ENCODE measurements around the gene BICRAL.

Gene BICRAL

GRCh38 chr6:42821341-42821668 is 39.5 kb downstream of the BICRAL start:
- DNase-seq (ENCODE audit: low read depth in 2 of 2), result no peak
- no peak overlapping the region for H3K4me3 ChIP-seq (replicated peaks in 1 of 2; ENCODE audit: low read depth in 2 of 2, low read length in 2 of 2)
- TF ChIP-seq, protein P1, sequence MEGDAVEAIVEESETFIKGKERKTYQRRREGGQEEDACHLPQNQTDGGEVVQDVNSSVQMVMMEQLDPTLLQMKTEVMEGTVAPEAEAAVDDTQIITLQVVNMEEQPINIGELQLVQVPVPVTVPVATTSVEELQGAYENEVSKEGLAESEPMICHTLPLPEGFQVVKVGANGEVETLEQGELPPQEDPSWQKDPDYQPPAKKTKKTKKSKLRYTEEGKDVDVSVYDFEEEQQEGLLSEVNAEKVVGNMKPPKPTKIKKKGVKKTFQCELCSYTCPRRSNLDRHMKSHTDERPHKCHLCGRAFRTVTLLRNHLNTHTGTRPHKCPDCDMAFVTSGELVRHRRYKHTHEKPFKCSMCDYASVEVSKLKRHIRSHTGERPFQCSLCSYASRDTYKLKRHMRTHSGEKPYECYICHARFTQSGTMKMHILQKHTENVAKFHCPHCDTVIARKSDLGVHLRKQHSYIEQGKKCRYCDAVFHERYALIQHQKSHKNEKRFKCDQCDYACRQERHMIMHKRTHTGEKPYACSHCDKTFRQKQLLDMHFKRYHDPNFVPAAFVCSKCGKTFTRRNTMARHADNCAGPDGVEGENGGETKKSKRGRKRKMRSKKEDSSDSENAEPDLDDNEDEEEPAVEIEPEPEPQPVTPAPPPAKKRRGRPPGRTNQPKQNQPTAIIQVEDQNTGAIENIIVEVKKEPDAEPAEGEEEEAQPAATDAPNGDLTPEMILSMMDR (IDR thresholded peaks at IDR 0.05; ENCODE audit: low read depth, low read length), result no peak

DNA sequence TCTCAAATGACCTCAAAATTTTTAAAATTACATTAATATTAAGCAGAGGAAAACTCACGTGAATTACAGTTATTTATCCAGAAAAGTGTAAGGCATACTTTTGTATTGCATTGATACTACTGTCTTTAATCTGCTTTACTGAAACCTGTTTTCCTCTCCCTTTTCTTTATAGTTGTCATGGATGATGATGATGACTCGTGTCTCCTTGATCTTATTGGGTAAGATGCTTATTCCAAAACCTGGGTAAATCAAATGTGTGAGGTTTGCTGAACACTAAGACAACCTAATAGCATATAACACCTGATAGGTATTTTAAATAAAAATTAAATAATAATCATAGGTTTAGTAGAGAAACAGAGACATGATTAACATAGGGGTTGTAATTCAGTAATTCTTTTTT is 40.0 kb downstream of the BICRAL start:
- TF ChIP-seq, protein P1 (IDR thresholded peaks at IDR 0.05; ENCODE audit: low read depth, low read length), result no peak
- H3K4me3 ChIP-seq (replicated peaks in 1 of 2; ENCODE audit: low read depth in 2 of 2, low read length in 2 of 2), result no peak overlapping the region
- peak in 1 of 2 donors; percentile 26 for DNase-seq (ENCODE audit: low read depth in 2 of 2)

DNA sequence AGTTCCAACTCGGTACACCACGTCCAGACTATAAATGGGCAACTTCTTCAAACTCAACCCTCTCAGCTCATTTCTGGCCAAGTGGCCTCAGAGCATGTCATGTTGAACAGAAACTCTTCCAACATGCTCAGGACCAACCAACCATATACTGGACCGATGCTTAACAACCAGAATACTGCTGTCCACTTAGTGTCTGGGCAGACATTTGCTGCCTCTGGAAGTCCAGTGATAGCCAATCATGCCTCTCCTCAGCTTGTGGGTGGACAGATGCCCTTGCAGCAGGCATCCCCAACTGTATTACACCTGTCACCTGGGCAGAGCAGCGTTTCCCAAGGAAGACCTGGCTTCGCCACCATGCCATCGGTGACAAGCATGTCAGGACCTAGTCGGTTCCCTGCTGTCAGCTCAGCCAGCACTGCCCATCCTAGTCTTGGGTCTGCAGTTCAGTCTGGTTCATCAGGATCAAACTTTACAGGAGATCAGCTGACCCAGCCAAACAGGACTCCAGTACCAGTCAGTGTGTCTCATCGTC is 47.8 kb downstream of the BICRAL start:
- no peak for DNase-seq (ENCODE audit: low read depth in 2 of 2)
- H3K4me3 ChIP-seq (replicated peaks in 1 of 2; ENCODE audit: low read depth in 2 of 2, low read length in 2 of 2), result no peak overlapping the region
- TF ChIP-seq, protein P1 (IDR thresholded peaks at IDR 0.05; ENCODE audit: low read depth, low read length), result no peak

DNA sequence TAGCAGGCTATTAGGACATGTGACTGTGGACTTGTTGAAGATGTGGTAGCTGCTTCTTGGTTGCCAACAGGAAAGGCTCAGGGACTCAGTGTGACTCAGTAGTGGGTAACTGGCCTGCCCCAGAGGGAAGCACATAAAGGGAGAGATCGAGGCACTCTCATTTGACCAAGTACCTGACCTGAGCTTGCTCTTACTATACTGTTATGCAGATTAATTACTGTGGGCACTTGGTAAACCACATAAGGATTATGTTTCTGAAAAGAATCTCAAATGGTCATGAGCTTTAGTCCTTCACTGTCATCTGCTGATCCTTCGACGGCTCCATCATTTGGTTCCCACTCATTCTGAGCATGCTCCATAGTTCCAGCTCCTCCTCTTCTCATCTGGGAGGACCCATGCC is 49.4 kb downstream of the BICRAL start:
- TF ChIP-seq, protein P1 (IDR thresholded peaks at IDR 0.05; ENCODE audit: low read depth, low read length), result no peak
- no peak for DNase-seq (ENCODE audit: low read depth in 2 of 2)
- H3K4me3 ChIP-seq (replicated peaks in 1 of 2; ENCODE audit: low read depth in 2 of 2, low read length in 2 of 2), result no peak overlapping the region

DNA sequence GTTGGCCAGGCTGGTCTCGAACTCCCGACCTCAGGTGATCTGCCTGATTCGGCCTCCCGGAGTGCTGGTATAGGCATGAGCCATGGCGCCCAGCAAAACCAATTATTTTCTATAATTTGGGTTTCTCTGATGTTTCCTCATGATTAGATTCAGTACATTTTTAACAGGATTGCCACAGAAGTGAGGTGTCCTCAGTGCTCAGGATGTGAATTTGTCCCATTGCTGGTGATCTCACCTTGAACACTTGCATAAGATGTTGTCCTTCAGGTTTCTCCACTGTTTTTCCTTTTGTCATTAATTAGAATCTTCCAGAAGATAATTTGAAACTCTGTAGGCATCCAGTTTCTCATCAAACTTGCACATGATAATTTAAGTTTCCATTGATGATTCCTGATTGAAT is 52.2 kb downstream of the BICRAL start:
- no peak overlapping the region for H3K4me3 ChIP-seq (replicated peaks in 1 of 2; ENCODE audit: low read depth in 2 of 2, low read length in 2 of 2)
- TF ChIP-seq, protein P1 (IDR thresholded peaks at IDR 0.05; ENCODE audit: low read depth, low read length), result no peak
- no peak for DNase-seq (ENCODE audit: low read depth in 2 of 2)

DNA sequence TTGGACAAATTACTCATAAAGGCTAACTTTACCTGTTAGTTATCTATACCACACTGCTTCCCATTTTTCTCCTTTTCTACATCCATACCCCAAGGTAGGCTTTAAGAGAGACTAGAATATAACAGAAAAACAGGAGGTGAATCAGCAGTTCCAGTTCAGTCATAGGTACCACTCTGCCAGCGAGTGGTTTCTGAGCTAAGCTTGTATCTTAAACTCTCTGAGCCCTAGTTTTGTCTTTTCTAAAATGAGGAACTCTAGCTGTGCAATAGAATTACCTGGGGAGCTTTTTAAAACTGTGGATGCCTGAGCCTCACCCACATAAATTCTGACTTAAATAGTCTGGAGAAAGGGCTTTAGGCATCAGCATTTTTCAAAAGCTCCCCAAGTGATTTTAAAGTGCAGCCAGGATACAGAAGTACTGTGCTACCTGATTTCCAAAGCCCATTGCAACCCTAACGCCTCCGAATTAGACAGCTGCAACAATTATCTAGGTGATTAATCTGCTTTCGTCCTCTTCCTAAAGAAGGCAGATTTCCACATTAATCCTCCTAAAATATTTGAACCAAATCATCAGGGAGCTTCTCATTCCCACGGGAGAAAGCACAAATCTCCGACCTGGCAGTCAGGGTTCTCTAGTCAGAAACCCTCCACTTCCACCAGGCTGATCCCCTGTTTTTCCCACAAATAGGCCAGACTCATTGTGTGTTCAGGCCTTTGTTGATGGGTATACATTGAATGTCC is 60.2 kb downstream of the BICRAL start:
- H3K4me3 ChIP-seq (replicated peaks in 1 of 2; ENCODE audit: low read depth in 2 of 2, low read length in 2 of 2), result no peak overlapping the region
- TF ChIP-seq, protein P1 (IDR thresholded peaks at IDR 0.05; ENCODE audit: low read depth, low read length), result no peak
- DNase-seq (ENCODE audit: low read depth in 2 of 2), result no peak

DNA sequence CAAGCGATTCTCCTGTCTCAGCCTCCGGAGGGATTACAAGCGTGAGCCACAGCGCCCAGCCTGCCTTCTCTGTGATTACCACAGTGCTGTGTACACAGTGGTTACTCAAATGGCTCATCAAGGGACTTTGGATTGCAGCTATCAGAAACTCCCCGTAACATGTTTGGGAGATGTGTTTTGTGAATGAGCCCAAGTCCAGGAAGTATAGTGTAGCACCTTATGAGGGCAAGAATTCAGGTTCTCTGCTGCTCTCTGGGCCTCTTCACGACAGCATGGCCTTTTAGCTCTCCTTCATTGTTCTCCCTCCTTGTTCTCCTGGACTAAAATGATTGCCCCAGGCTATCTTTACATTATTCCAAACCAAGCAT is 63.5 kb downstream of the BICRAL start:
- no peak for DNase-seq (ENCODE audit: low read depth in 2 of 2)
- H3K4me3 ChIP-seq (replicated peaks in 1 of 2; ENCODE audit: low read depth in 2 of 2, low read length in 2 of 2), result no peak overlapping the region
- TF ChIP-seq, protein P1 (IDR thresholded peaks at IDR 0.05; ENCODE audit: low read depth, low read length), result no peak

All from cardiac fibroblast (primary cell).